MM.1S (cell line): ENCODE data around the gene SZT2.

Experiments
- DNase-seq: peaks from one replicate; pipeline ENCODE4 v3.0.0-alpha.2; 2015
- H2AFZ ChIP-seq: fragments of 300-600 bp; sonication (generic); 2 replicates; pipeline ENCODE4 v1.6.0; 2016; ENCODE audit warnings: antibody characterized with exemption, low read length
- H3F3A ChIP-seq: fragments of 300-600 bp; sonication (generic); 2 replicates; pipeline ENCODE4 v1.6.1; 2016; ENCODE audit warnings: mild to moderate bottlenecking, antibody characterized with exemption, low read length, moderate library complexity, mixed read lengths; ENCODE audit not compliant: insufficient read depth
- H3K27ac ChIP-seq: fragments of 300-600 bp; sonication (generic); 2 replicates; pipeline ENCODE4 v1.5.1; 2016; ENCODE audit warnings: mild to moderate bottlenecking, low read length
- H3K27me3 ChIP-seq: fragments of 300-600 bp; sonication (generic); replicated peaks from 2 replicates; pipeline ENCODE4 v1.6.0; 2016; ENCODE audit warnings: low read length; ENCODE audit not compliant: insufficient read depth
- H3K36me3 ChIP-seq: fragments of 300-600 bp; sonication (generic); replicated peaks from 2 replicates; pipeline ENCODE4 v1.6.1; 2016; ENCODE audit warnings: mild to moderate bottlenecking, low read length, mixed read lengths; ENCODE audit not compliant: insufficient read depth
- H3K4me1 ChIP-seq: fragments of 300-600 bp; sonication (generic); 2 replicates; pipeline ENCODE4 v1.6.1; 2016; ENCODE audit warnings: low read length, mixed read lengths
- H3K4me2 ChIP-seq: fragments of 300-600 bp; sonication (generic); 2 replicates; pipeline ENCODE4 v1.6.0; 2016; ENCODE audit warnings: low read depth, low read length
- H3K4me3 ChIP-seq: fragments of 300-600 bp; sonication (generic); 2 replicates; pipeline ENCODE4 v1.5.1; 2016; ENCODE audit warnings: low read length, mixed read lengths
- H3K79me2 ChIP-seq: fragments of 300-600 bp; sonication (generic); 2 replicates; pipeline ENCODE4 v1.6.1; 2016; ENCODE audit warnings: mixed run types, low read length, mixed read lengths
- H3K9ac ChIP-seq: fragments of 300-600 bp; sonication (generic); 2 replicates; pipeline ENCODE4 v1.6.1; 2016; ENCODE audit warnings: low read length, mixed read lengths
- H3K9me2 ChIP-seq: fragments of 300-600 bp; sonication (generic); replicated peaks from 2 replicates; pipeline ENCODE4 v1.6.1; 2016; ENCODE audit warnings: mild to moderate bottlenecking, low read length, mixed read lengths; ENCODE audit not compliant: insufficient read depth
- H3K9me3 ChIP-seq: fragments of 300-600 bp; sonication (generic); replicated peaks from 2 replicates; pipeline ENCODE4 v1.6.1; 2016; ENCODE audit warnings: mild to moderate bottlenecking, low read length, mixed read lengths; ENCODE audit not compliant: insufficient read depth
- H4K20me1 ChIP-seq: fragments of 300-600 bp; sonication (generic); 2 replicates; pipeline ENCODE4 v1.6.1; 2016; ENCODE audit warnings: mild to moderate bottlenecking, low read length, moderate library complexity, mixed read lengths; ENCODE audit not compliant: insufficient read depth
- CTCF ChIP-seq: fragments of 300-600 bp; sonication (generic); IDR thresholded peaks from 2 replicates; pipeline ENCODE4 v1.5.1; 2016; ENCODE audit warnings: antibody characterized with exemption, low read length, mixed read lengths
- EZH2 ChIP-seq: fragments of 300-600 bp; sonication (generic); optimal IDR thresholded peaks from 2 replicates; pipeline ENCODE3; 2017; ENCODE audit warnings: low read depth, mild to moderate bottlenecking, antibody characterized with exemption, low read length, mixed read lengths
- EZH2phosphoT487 ChIP-seq: fragments of 300-600 bp; sonication (generic); IDR thresholded peaks from 2 replicates; pipeline ENCODE4 v1.6.1; 2018; ENCODE audit warnings: antibody characterized with exemption, low read length

Gene SZT2

GRCh38 chr1:43420874-43421273, 31.2 kb downstream of the SZT2 start:
- Histone ChIP-seq H4K20me1 (no peaks in the 10 kb centered on the region), H2AFZ (no peak overlapping the region), H3K36me3 (no peaks in the 10 kb centered on the region), H3K4me1 (no peaks in the 10 kb centered on the region), H3K9me3 (no peaks in the 10 kb centered on the region), H3K79me2 (no peaks in the 10 kb centered on the region), H3K9me2 (no peaks in the 10 kb centered on the region), H3K4me3 (no peak overlapping the region), H3F3A (no peaks in the 10 kb centered on the region), H3K4me2 (no peak overlapping the region), H3K27ac (no peak overlapping the region), H3K27me3 (no peaks in the 10 kb centered on the region), H3K9ac (no peak overlapping the region)
- TF ChIP-seq EZH2 (no peak), EZH2phosphoT487 (no peak), CTCF (no peak)
- DNase-seq, result no peak

GRCh38 chr1:43421396-43421795, 31.7 kb downstream of the SZT2 start:
- H3F3A ChIP-seq, result no peaks in the 10 kb centered on the region
- no peaks in the 10 kb centered on the region for H3K79me2 ChIP-seq
- no peak overlapping the region for H3K4me2 ChIP-seq
- H4K20me1 ChIP-seq, result no peaks in the 10 kb centered on the region
- no peak overlapping the region for H3K27ac ChIP-seq
- TF ChIP-seq EZH2phosphoT487 (no peak), CTCF (no peak), EZH2 (no peak)
- H3K4me3 ChIP-seq, result no peak overlapping the region
- no peaks in the 10 kb centered on the region for H3K9me3 ChIP-seq
- H3K9ac ChIP-seq, result no peak overlapping the region
- H3K9me2 ChIP-seq, result no peaks in the 10 kb centered on the region
- DNase-seq, result no peak
- no peak overlapping the region for H2AFZ ChIP-seq
- H3K4me1 ChIP-seq, result no peaks in the 10 kb centered on the region
- H3K36me3 ChIP-seq, result no peaks in the 10 kb centered on the region
- H3K27me3 ChIP-seq, result no peaks in the 10 kb centered on the region

GRCh38 chr1:43421976-43422750, 32.5 kb downstream of the SZT2 start:
- Histone ChIP-seq H2AFZ (no peak overlapping the region), H3K9ac (no peak overlapping the region), H3K9me2 (no peaks in the 10 kb centered on the region), H3F3A (no peaks in the 10 kb centered on the region), H4K20me1 (no peaks in the 10 kb centered on the region), H3K27me3 (no peaks in the 10 kb centered on the region), H3K4me2 (no peak overlapping the region), H3K4me3 (no peak overlapping the region), H3K9me3 (no peaks in the 10 kb centered on the region), H3K27ac (no peak overlapping the region), H3K4me1 (no peaks in the 10 kb centered on the region), H3K36me3 (no peaks in the 10 kb centered on the region), H3K79me2 (no peaks in the 10 kb centered on the region)
- no peak for TF ChIP-seq EZH2
- TF ChIP-seq EZH2phosphoT487, result no peak
- no peak for TF ChIP-seq CTCF
- DNase-seq, result no peak
